HCEC 1CT (cell line): ENCODE data around the gene UQCRC1.

Experiments
- DNase-seq: peaks from one replicate; pipeline ENCODE4 v3.0.0-alpha.2; 2017

UQCRC1 gene

GRCh38 chr3:48633256-48633655, 23.8 kb upstream of the UQCRC1 start:
- DNase-seq, result no peak

GRCh38 chr3:48631516-48632448, 22.3 kb upstream of the UQCRC1 start:
- DNase-seq, result no peak

GRCh38 chr3:48630833-48631232, 21.4 kb upstream of the UQCRC1 start:
- no peak for DNase-seq

- no peak for DNase-seq
Measured at GRCh38 chr3:48630407-48630806, 21.0 kb upstream of the UQCRC1 start.

- no peak for DNase-seq
Measured at GRCh38 chr3:48629894-48630293, 20.4 kb upstream of the UQCRC1 start.

GRCh38 chr3:48628277-48629017, 19.0 kb upstream of the UQCRC1 start:
- no peak for DNase-seq

GRCh38 chr3:48625600-48625999, 16.2 kb upstream of the UQCRC1 start:
- no peak for DNase-seq

GRCh38 chr3:48624767-48625166, 15.3 kb upstream of the UQCRC1 start:
- no peak for DNase-seq

- no peak for DNase-seq
Measured at GRCh38 chr3:48623851-48624547, 14.6 kb upstream of the UQCRC1 start.

GRCh38 chr3:48621461-48621869, 12.0 kb upstream of the UQCRC1 start, which contains the start of gene TMEM89:
TSS of gene TMEM89 (minus strand) at chr3:48621769. CDS start at chr3:48621756, 13 bp downstream.
- DNase-seq, result no peak

- no peak for DNase-seq
Measured at GRCh38 chr3:48619541-48620524, 10.4 kb upstream of the UQCRC1 start.

GRCh38 chr3:48617559-48617958, 8.1 kb upstream of the UQCRC1 start:
- no peak for DNase-seq

GRCh38 chr3:48614044-48614443, 4.6 kb upstream of the UQCRC1 start:
- DNase-seq, result peak; percentile 95

- no peak for DNase-seq
Measured at GRCh38 chr3:48612309-48612708, 2.9 kb upstream of the UQCRC1 start.

- no peak for DNase-seq
Measured at GRCh38 chr3:48607519-48607918, 1.9 kb downstream of the UQCRC1 start.

GRCh38 chr3:48601622-48601994, 7.8 kb downstream of the UQCRC1 start:
- no peak for DNase-seq

- no peak for DNase-seq
Measured at GRCh38 chr3:48600711-48601621, 8.5 kb downstream of the UQCRC1 start.

- no peak for DNase-seq
Measured at GRCh38 chr3:48599509-48600285, 9.7 kb downstream of the UQCRC1 start.

- DNase-seq, result no peak
Measured at GRCh38 chr3:48599077-48599501, 10.4 kb downstream of the UQCRC1 start.
